SIG-M5 (cell line): ENCODE measurements around the gene CHST13.

ENCODE experiments used
- DNase-seq: peaks from one replicate; lab custom pipeline; 2025; lab: John Stamatoyannopoulos, UW

The CHST13 gene

GRCh38 chr3:126509597-126510307, 14.2 kb upstream of the CHST13 start:
- DNase-seq = no peak

- DNase-seq = no peak
These were observed 13.5 kb upstream of the CHST13 start for GRCh38 chr3:126510308-126510910.

- no peak for DNase-seq
These were observed 12.7 kb upstream of the CHST13 start for GRCh38 chr3:126511291-126511690.

- DNase-seq = no peak
These were observed 11.9 kb upstream of the CHST13 start for GRCh38 chr3:126512026-126512425.

- no peak for DNase-seq
These were observed 10.9 kb upstream of the CHST13 start for GRCh38 chr3:126512916-126513650.

- DNase-seq = no peak
These were observed 9.8 kb upstream of the CHST13 start for GRCh38 chr3:126514161-126514560.

GRCh38 chr3:126515066-126515706, 8.8 kb upstream of the CHST13 start:
- no peak for DNase-seq

- DNase-seq = no peak
These were observed 7.6 kb upstream of the CHST13 start for GRCh38 chr3:126516152-126516935.

GRCh38 chr3:126516936-126517290, 7.0 kb upstream of the CHST13 start:
- no peak for DNase-seq

GRCh38 chr3:126517291-126517951, 6.5 kb upstream of the CHST13 start, which contains the start of gene UROC1:
UROC1 (minus strand) TSS chr3:126517773; CDS start chr3:126517719, 54 bp downstream.
- no peak for DNase-seq

- no peak for DNase-seq
These were observed 5.8 kb upstream of the CHST13 start for GRCh38 chr3:126517986-126518778.

- no peak for DNase-seq
These were observed 5.2 kb upstream of the CHST13 start for GRCh38 chr3:126518779-126519177.

- DNase-seq = no peak
These were observed 4.2 kb upstream of the CHST13 start for GRCh38 chr3:126519506-126520455.

- no peak for DNase-seq
These were observed 2.6 kb upstream of the CHST13 start for GRCh38 chr3:126521122-126521891.

- DNase-seq = no peak
These were observed 1.6 kb upstream of the CHST13 start for GRCh38 chr3:126522363-126522788.

GRCh38 chr3:126524429-126524988, 554 bp downstream of the CHST13 start:
- no peak for DNase-seq

GRCh38 chr3:126525091-126525852, 1.3 kb downstream of the CHST13 start:
- DNase-seq = no peak
